ENCODE data around the gene AMER1. TPM values are rescaled to one million over a fixed set of nuclear protein-coding genes. Genes with fewer than 3 reads are reported as not detected.

Gene AMER1
- total RNA-seq: 1.4 and 1.7 TPM in 2 replicates

DNA sequence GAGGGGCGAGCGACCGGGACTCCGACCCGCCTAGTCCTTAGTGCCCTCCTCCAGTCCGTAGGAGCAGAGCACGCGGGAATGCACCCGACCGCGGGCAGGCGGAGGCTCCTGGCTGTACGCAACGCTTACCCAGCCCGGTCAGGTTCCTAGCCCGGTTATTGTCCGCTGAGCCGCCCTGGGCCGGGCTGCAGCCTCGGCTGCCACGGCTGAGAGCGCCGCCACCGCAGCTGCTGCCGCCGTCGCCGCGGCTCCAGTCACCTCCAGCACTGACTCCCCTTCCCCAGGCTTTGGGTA is at the start of gene AMER1:
Gene AMER1, minus strand, starts transcription at position 268 of the 294 bp plus-strand sequence. CDS start 12,422 bp downstream, outside the sequence.

GRCh38 chrX:64230123-64230970 is 24.8 kb upstream of the AMER1 start, which contains the start of gene ASB12:
ASB12 (minus strand) TSS chrX:64230607; CDS start chrX:64225650, 4,957 bp downstream.

Other genes starting within 250 kb of the AMER1 start
- gene ASB12, start 24.9 kb upstream of the AMER1 start, total RNA-seq: not detected in 2 replicates
- gene MTMR8, start 189.7 kb upstream of the AMER1 start, total RNA-seq: 0.21 and 0.72 TPM in 2 replicates

Data from tracheal epithelial cell (primary cell).